LNCAP (cell line): Measurements from ENCODE around the gene DCTD.

Source experiments
- CTCF ChIP-seq: fragments of 450-650 bp; IDR thresholded peaks from 2 replicates; pipeline ENCODE4 v1.5.1; 2017; ENCODE audit warnings: mild to moderate bottlenecking

The DCTD gene

GRCh38 chr4:182925855-182926254 lies 8.7 kb upstream of the DCTD start:
- no peak for TF ChIP-seq CTCF

DNA sequence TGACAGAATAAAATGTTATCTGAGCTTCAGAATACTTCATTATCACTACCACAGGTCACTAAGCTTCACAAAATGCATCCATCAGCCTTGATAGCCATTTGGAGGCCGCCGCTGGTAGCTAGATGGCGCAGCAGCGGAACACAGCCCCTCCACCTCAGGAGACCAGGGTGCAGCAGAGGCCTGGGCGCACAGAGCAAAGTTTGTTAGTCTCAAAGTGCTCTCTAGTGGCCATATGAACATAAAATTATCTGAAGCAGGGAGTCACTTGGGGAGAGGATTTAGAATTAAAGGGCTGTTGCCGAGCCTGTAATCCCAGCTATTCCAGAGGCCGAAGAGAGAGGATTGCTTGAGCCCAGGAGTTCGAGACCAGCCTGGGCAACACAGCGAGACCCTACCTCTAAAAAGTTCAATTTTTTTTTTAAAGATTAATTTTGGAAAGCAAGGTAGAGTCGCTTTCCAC lies 8.1 kb upstream of the DCTD start:
- TF ChIP-seq CTCF, result peak; percentile 31; the same call in 1 of the 2 replicates

- no peak for TF ChIP-seq CTCF
Measured at GRCh38 chr4:182924497-182924896, 7.3 kb upstream of the DCTD start.

- no peak for TF ChIP-seq CTCF
Measured at GRCh38 chr4:182923796-182924340, 6.7 kb upstream of the DCTD start.

DNA sequence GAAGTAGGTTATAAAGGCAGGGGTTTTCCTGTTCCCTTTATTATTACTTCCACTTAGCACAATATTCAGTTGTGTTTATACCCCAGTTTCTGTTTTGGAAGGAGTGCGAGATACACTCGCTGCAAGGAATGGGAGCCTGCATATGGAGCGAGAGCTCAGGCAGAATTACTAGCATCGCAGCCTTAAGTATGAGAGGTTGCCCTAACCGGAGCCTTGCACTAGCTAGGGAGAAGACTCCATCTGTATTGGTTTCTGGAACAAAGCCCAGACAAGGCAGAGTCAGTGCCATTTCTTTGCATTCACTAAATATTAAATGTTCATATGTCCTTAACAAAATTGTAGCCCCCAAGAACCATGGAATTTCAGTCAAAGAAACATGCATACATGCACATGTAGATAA lies 6.2 kb upstream of the DCTD start:
- TF ChIP-seq CTCF, result no peak

- TF ChIP-seq CTCF, result no peak
Measured at GRCh38 chr4:182922501-182923284, 5.5 kb upstream of the DCTD start.

DNA sequence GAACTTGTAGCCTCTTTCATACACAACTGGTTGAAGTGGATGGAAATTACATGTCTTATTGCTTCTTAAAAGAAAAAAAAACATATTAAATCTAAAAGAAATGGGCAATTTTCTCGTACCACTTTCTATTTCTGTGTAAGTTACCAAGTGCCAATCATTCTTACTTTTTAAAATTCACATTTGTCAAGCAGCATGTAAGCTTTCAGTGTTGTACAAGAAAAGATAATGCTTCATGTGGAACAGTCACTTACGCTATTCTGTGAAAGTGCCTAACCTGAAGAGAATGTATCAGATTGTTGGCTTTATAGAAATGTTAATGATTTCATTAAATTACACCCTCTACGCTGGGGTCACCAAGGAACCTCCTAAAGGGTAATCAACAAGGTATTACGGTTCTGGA lies 4.4 kb upstream of the DCTD start:
- TF ChIP-seq CTCF, result no peak
